K562 (cell line): ENCODE measurements around the gene AGPAT2. TPM values are rescaled to one million over a fixed set of nuclear protein-coding genes. Genes with fewer than 3 reads are reported as not detected.

Experiments
- BRCA1 ChIP-seq, 2 experiments: fragments of 450-650 bp in 1 of 2; sonication (generic) in 1 of 2; formaldehyde crosslinking in 1 of 2; IDR thresholded peaks; 2 replicates each; pipeline versions ENCODE4 v1.5.0 to v1.6.1; 2017 to 2020; ENCODE audit warnings: mild to moderate bottlenecking in 1 of 2, missing genetic modification reagents in 1 of 2
- ETV1 ChIP-seq: fragments of 450-650 bp; conservative IDR thresholded peaks from 2 replicates; pipeline ENCODE4 v1.6.1; 2016; ENCODE audit warnings: missing genetic modification characterization, control low read depth, low read depth, missing compliant biosample characterization
- HNRNPLL ChIP-seq: fragments of 200-400 bp; formaldehyde crosslinking; IDR thresholded peaks from 2 replicates; pipeline ENCODE4 v1.6.1; 2017; ENCODE audit warnings: low read length, low read depth, mild to moderate bottlenecking; ENCODE audit not compliant: poor library complexity, severe bottlenecking
- HOXB6 ChIP-seq: fragments of 250-450 bp; sonication (Bioruptor Pico); IDR thresholded peaks from 2 replicates; pipeline ENCODE4 v1.5.1; 2022; ENCODE audit warnings: mild to moderate bottlenecking, borderline replicate concordance
- KLF10 ChIP-seq: fragments of 250-450 bp; sonication (Bioruptor Pico); IDR thresholded peaks from 2 replicates; pipeline ENCODE4 v1.6.1; 2021; ENCODE audit warnings: matching md5 sums
- MTA1 ChIP-seq: fragments of 450-650 bp; IDR thresholded peaks from 2 replicates; pipeline ENCODE4 v1.6.1; 2017; ENCODE audit warnings: borderline replicate concordance
- PTRF ChIP-seq: fragments of 450-650 bp; IDR thresholded peaks from 2 replicates; pipeline ENCODE4 v1.6.1; 2016; ENCODE audit warnings: mild to moderate bottlenecking, missing genetic modification characterization, missing compliant biosample characterization
- SMARCE1 ChIP-seq: fragments of 450-650 bp; IDR thresholded peaks from 2 replicates; pipeline ENCODE4 v1.7.1; 2016; ENCODE audit warnings: mild to moderate bottlenecking
- TRIM24 ChIP-seq, 2 experiments: fragments of 450-650 bp; IDR thresholded peaks; 2 replicates each; pipeline ENCODE4 v1.6.1; 2016
- ZNF175 ChIP-seq: fragments of 200-800 bp; sonication (Bioruptor generic); IDR thresholded peaks from 2 replicates; pipeline ENCODE4 v1.6.1; 2016; ENCODE audit warnings: low read depth, mild to moderate bottlenecking, missing genetic modification characterization, missing compliant biosample characterization
- ZNF551 ChIP-seq: fragments of 250-450 bp; sonication (Bioruptor Pico); IDR thresholded peaks from 2 replicates; pipeline ENCODE4 v1.5.0; 2021; ENCODE audit warnings: mild to moderate bottlenecking, moderate library complexity
- polyA plus RNA-seq, 8 experiments: library from polyadenylated mRNA; depleted of rRNA in 4 of 8; stranded (reverse) in 5 of 8; unstranded in 3 of 8; fragments of >200 nt; fragmentation: Nextera tagmentation in 2 of 8; fragmentation: Illumina TruSeq in 1 of 8; extraction: Ambion mirVana in 2 of 8; extraction: Trizol in 1 of 8; gene quantifications; 2 replicates each; pipeline versions ENCODE4 v1.2.1 to v1.2.3, GENCODE V29; 2011 to 2014; ENCODE audit warnings: inconsistent platforms in 1 of 8, missing spikeins in 1 of 8
- total RNA-seq, 7 experiments: library from RNA; depleted of rRNA in 6 of 7; stranded (reverse); fragments of >200 nt in 6 of 7; fragmentation: Illumina TruSeq in 2 of 7; extraction: Trizol in 2 of 7; gene quantifications; 2 replicates each; pipeline versions ENCODE4 v1.2.1 to v1.2.3, GENCODE V29; 2011 to 2021; ENCODE audit warnings: low replicate concordance in 1 of 7
- TF ChIP-seq, protein P1 (sequence below): fragments of 450-650 bp; IDR thresholded peaks from 2 replicates; pipeline ENCODE4 v1.6.1; 2017; ENCODE audit warnings: antibody characterized with exemption, mild to moderate bottlenecking
- TF ChIP-seq, protein P2 (sequence below), 3 experiments: fragments of 200-800 bp in 1 of 3; sonication (Bioruptor generic) in 1 of 3; sonication (generic) in 1 of 3; formaldehyde crosslinking in 1 of 3; IDR thresholded peaks; 2 replicates each; pipeline versions ENCODE4 v1.6.1 to v1.8.0; 2016 to 2022; ENCODE audit warnings: mild to moderate bottlenecking in 2 of 3, missing compliant biosample characterization in 2 of 3, missing genetic modification characterization in 2 of 3, missing genetic modification reagents in 1 of 3
- TF ChIP-seq, protein P3 (sequence below): conservative IDR thresholded peaks from 2 replicates; pipeline ENCODE4 v1.6.1; 2011; ENCODE audit warnings: low read depth, mild to moderate bottlenecking, low read length; ENCODE audit not compliant: control insufficient read depth
- TF ChIP-seq, protein P4 (sequence below): sonication (generic); formaldehyde crosslinking; IDR thresholded peaks from 2 replicates; pipeline ENCODE4 v1.8.1; 2022; ENCODE audit warnings: missing genetic modification reagents
- TF ChIP-seq, protein P5 (sequence below): fragments of 250-450 bp; sonication (Bioruptor Pico); IDR thresholded peaks from 2 replicates; pipeline ENCODE4 v1.8.0; 2021; ENCODE audit warnings: borderline replicate concordance, mild to moderate bottlenecking, moderate library complexity; ENCODE audit not compliant: poor library complexity, severe bottlenecking

The AGPAT2 gene
- total and polyA plus RNA-seq, 9 of the 15 experiments (the other 6 are each of a cell fraction or from before 2014, with no cell fraction given), result 0.13 to 54.5 (median 23.9) TPM

DNA sequence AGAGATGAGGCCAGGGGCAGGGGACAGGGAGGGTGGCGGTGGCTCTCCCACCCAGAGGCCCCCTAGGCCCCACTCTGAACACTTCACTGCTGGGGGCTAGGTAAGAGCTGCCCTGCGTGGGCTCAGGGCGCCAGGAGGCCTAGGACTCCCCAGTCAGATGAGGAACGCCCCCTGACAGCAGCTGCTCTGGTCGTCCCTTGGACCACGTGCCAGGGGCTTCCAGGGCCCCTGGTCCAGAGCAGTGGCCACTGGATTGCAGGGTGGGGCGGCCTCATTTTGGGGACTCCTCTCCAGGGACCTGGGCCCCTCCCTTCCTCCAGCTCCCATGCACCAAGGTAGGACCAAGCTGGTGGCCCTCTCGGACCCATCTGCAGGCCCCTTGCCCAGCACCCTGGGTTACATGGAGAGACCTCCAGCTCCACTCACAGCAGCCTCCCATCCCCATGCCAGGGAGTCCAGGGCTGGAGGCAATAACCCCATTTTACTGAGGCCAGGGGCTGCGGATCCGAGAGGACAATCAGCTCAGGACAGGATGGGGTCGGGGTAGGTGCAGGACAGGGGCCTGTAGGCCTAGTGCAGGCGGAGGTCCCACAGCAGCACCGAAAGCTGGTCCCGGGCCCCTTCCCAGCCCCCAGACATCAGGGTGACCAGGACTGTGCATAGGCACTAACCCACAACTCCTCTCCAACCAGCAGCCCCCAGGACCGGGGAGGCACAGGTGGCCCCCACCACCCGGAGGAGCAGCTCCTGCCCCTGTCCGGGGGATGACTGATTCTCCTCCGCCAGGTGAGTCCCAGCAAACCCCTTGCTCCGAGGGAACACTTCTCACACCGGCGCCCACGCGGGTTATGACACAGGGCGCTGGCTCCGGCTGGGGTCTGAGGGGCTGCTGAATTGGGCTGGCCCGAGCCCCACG is 23.0 kb downstream of the AGPAT2 start (continued):
- TF ChIP-seq, protein P1, sequence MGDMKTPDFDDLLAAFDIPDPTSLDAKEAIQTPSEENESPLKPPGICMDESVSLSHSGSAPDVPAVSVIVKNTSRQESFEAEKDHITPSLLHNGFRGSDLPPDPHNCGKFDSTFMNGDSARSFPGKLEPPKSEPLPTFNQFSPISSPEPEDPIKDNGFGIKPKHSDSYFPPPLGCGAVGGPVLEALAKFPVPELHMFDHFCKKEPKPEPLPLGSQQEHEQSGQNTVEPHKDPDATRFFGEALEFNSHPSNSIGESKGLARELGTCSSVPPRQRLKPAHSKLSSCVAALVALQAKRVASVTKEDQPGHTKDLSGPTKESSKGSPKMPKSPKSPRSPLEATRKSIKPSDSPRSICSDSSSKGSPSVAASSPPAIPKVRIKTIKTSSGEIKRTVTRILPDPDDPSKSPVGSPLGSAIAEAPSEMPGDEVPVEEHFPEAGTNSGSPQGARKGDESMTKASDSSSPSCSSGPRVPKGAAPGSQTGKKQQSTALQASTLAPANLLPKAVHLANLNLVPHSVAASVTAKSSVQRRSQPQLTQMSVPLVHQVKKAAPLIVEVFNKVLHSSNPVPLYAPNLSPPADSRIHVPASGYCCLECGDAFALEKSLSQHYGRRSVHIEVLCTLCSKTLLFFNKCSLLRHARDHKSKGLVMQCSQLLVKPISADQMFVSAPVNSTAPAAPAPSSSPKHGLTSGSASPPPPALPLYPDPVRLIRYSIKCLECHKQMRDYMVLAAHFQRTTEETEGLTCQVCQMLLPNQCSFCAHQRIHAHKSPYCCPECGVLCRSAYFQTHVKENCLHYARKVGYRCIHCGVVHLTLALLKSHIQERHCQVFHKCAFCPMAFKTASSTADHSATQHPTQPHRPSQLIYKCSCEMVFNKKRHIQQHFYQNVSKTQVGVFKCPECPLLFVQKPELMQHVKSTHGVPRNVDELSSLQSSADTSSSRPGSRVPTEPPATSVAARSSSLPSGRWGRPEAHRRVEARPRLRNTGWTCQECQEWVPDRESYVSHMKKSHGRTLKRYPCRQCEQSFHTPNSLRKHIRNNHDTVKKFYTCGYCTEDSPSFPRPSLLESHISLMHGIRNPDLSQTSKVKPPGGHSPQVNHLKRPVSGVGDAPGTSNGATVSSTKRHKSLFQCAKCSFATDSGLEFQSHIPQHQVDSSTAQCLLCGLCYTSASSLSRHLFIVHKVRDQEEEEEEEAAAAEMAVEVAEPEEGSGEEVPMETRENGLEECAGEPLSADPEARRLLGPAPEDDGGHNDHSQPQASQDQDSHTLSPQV, result no peak; the same call in 1 of the 2 replicates
- TF ChIP-seq, protein P2, sequence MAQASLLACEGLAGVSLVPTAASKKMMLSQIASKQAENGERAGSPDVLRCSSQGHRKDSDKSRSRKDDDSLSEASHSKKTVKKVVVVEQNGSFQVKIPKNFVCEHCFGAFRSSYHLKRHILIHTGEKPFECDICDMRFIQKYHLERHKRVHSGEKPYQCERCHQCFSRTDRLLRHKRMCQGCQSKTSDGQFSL (CRISPR knock-in tag; IDR thresholded peaks at IDR 0.05), result no peak
- TF ChIP-seq, protein P2 (tag; IDR thresholded peaks at IDR 0.05), result no peak
- TF ChIP-seq PTRF, result no peak
- no peak for TF ChIP-seq KLF10 (CRISPR knock-in tag)
- no peak for TF ChIP-seq TRIM24 (IDR thresholded peaks at IDR 0.05)
- no peak for TF ChIP-seq ZNF175 (CRISPR knock-in tag)
- no peak for TF ChIP-seq ZNF551 (CRISPR knock-in tag)
- TF ChIP-seq HOXB6 (CRISPR knock-in tag), result no peak
- TF ChIP-seq, protein P3, sequence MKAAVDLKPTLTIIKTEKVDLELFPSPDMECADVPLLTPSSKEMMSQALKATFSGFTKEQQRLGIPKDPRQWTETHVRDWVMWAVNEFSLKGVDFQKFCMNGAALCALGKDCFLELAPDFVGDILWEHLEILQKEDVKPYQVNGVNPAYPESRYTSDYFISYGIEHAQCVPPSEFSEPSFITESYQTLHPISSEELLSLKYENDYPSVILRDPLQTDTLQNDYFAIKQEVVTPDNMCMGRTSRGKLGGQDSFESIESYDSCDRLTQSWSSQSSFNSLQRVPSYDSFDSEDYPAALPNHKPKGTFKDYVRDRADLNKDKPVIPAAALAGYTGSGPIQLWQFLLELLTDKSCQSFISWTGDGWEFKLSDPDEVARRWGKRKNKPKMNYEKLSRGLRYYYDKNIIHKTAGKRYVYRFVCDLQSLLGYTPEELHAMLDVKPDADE, result 0 out of 2 replicates have a peak, but pooled peaks have one; percentile 43
- TF ChIP-seq HNRNPLL, result no peak
- TF ChIP-seq, protein P4, sequence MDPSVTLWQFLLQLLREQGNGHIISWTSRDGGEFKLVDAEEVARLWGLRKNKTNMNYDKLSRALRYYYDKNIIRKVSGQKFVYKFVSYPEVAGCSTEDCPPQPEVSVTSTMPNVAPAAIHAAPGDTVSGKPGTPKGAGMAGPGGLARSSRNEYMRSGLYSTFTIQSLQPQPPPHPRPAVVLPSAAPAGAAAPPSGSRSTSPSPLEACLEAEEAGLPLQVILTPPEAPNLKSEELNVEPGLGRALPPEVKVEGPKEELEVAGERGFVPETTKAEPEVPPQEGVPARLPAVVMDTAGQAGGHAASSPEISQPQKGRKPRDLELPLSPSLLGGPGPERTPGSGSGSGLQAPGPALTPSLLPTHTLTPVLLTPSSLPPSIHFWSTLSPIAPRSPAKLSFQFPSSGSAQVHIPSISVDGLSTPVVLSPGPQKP (CRISPR knock-in tag), result no peak
- TF ChIP-seq BRCA1 (IDR thresholded peaks at IDR 0.05), result no peak
- TF ChIP-seq BRCA1 (CRISPR knock-in tag; IDR thresholded peaks at IDR 0.05), result no peak
- no peak for TF ChIP-seq MTA1
- TF ChIP-seq ETV1 (tag), result no peak
- TF ChIP-seq, protein P5, sequence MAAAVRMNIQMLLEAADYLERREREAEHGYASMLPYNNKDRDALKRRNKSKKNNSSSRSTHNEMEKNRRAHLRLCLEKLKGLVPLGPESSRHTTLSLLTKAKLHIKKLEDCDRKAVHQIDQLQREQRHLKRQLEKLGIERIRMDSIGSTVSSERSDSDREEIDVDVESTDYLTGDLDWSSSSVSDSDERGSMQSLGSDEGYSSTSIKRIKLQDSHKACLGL (CRISPR knock-in tag), result peak; percentile 19
- TF ChIP-seq SMARCE1, result no peak
